AG09319 (cell line): Measurements from ENCODE around the gene PCSK2.

Source experiments
- DNase-seq: peaks from one replicate; pipeline ENCODE4 v3.0.0-alpha.2; 2010; ENCODE audit warnings: low read depth; ENCODE audit errors: extremely low read depth
- CTCF ChIP-seq: IDR thresholded peaks from 2 replicates; pipeline ENCODE4 v1.5.1; 2011; ENCODE audit warnings: low read depth, mild to moderate bottlenecking, inconsistent platforms, low read length, moderate library complexity

Gene PCSK2

DNA sequence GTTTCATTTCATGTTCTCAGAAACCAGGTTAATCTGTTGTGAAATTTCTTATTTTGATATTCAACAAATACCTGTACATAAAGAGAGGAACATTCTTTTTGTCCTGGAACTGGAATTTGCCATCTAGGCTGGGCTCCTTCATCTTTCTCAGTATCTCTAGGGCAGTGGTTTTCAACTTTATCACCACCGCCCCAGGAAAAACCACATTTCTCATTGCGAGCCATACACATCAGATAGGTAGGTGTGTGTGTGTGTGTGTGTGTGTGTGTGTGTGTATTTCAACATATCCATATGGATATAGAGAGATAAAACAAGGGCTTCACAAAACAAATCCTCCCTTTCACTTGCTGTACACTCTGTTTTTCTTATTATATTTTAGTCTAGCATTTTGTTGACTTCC, 280.2 kb downstream of the PCSK2 start:
- TF ChIP-seq CTCF: no peak
- no peak for DNase-seq

DNA sequence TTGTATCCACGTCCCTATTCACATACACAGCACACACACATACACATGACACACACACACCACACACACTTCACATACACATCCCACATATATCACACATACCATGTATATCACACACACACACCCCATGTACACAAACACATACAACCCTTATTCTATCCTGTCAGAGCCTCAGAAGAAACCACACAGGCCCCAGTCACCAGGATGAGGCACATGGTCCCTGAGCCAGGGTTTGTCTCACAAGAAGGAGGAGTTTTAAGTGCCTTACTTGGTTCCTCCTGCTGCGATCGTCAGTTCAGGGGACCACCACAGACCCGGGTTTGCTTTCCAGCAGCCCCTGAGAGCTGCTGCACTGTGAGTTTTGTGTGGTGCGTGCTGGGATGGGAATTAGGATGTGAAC, 280.7 kb downstream of the PCSK2 start:
- no peak for DNase-seq
- TF ChIP-seq CTCF: no peak

GRCh38 chr20:17508756-17509155, 281.9 kb downstream of the PCSK2 start:
- DNase-seq: no peak
- no peak for TF ChIP-seq CTCF

GRCh38 chr20:17510548-17510947, 283.7 kb downstream of the PCSK2 start:
- TF ChIP-seq CTCF: no peak
- DNase-seq: no peak

- DNase-seq: no peak
- no peak for TF ChIP-seq CTCF
Observed at GRCh38 chr20:17511401-17511800, 284.6 kb downstream of the PCSK2 start.

DNA sequence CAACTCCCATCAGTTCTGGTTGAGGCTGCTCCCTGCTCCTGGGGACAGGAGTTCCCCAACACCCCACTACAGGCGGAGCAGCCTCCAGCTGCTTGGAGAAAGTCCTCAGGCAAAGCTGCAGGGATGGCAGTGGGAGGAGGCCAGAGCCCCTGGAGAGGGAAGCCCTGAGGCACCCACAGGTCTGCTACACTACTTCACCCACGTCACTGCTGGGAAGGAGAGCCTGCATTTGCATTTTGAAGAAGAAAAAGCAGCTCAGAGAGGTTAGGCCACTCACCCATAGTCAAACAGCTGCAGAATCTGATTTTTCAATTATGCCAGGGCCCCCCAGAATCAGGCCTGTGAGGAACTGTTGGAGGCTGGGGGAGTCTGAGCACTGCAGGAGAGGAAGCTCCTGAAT, 287.1 kb downstream of the PCSK2 start:
- no peak for TF ChIP-seq CTCF
- no peak for DNase-seq

DNA sequence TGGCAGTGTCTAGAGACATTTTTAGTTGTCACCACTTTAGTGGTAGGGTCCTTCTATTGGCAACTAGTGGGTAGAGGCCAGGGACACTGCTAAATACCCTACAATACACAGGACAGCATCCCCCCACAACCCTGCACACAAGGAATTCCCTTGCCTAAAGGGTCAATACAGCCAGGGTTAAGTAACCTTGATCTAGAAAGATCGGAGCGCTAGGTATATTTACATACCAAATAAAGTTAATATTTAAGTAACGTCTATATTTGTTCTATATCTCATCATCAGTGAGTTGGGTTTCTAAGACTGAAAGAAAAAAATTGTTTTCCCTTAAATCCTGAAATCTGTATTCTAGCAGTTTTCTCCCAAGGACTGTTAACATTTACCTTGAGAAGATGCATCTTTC, 288.2 kb downstream of the PCSK2 start:
- no peak for DNase-seq
- TF ChIP-seq CTCF: no peak
